A549 (cell line): ENCODE results near the gene YES1. TPM values are rescaled to one million over a fixed set of nuclear protein-coding genes. Genes with fewer than 3 reads are reported as not detected.

Source experiments
- ATAC-seq, 2 experiments: fragments of 200-7000 bp in 1 of 2; fragments of >200 bp in 1 of 2; cut with Nextera tagmentation in 1 of 2; cut with Tn5 transposase in 1 of 2; 3 replicates each; pipeline versions ENCODE4 v1.8.0 to v1.9.1; 2018 to 2020; ENCODE audit warnings: mild to moderate bottlenecking in 1 of 2, moderate library complexity in 1 of 2
- CTCF ChIA-PET: fragments of 300-600 bp; sonication (Branson Sonifier 250); formaldehyde crosslinking; extraction: SDS; loops from one replicate; lab custom pipeline; 2021; ENCODE audit warnings: antibody characterized with exemption, inconsistent platforms; lab: Yijun Ruan, JAX
- POLR2A ChIA-PET: fragments of 350-600 bp; formaldehyde crosslinking; extraction: SDS; loops from one replicate; lab custom pipeline; 2021; ENCODE audit warnings: antibody characterized with exemption, inconsistent platforms; lab: Yijun Ruan, JAX
- DNase-seq, 2 experiments: peaks; one replicate each; pipeline versions ENCODE4 v3.0.0 to v3.0.0-alpha.2; 2011 to 2016; ENCODE audit warnings: low read depth in 1 of 2, low spot score in 1 of 2
- FAIRE-seq: peaks from 2 replicates; lab custom pipeline; 2011; peaks lifted over from hg19 to GRCh38; lab: Jason Lieb, UNC
- H3K27ac ChIP-seq, 2 experiments: fragments of >200 bp; sonication (Bioruptor Twin); formaldehyde crosslinking; 3 replicates each; pipeline ENCODE4 v1.5.1; 2016 to 2017
- H3K4me1 ChIP-seq: fragments of >200 bp; sonication (Bioruptor Twin); formaldehyde crosslinking; 3 replicates; pipeline ENCODE4 v1.6.1; 2016
- H3K4me2 ChIP-seq: fragments of >200 bp; sonication (Bioruptor Twin); formaldehyde crosslinking; 3 replicates; pipeline ENCODE4 v1.6.1; 2016
- H3K4me3 ChIP-seq: fragments of >200 bp; sonication (Bioruptor Twin); formaldehyde crosslinking; 3 replicates; pipeline ENCODE4 v1.5.1; 2016
- H3K9me3 ChIP-seq: fragments of >200 bp; sonication (Bioruptor Twin); formaldehyde crosslinking; 3 replicates; pipeline ENCODE4 v1.6.1; 2016
- ATOH8 ChIP-seq: fragments of 250-450 bp; sonication (Bioruptor Pico); IDR thresholded peaks from 2 replicates; pipeline ENCODE4 v1.5.0; 2020; ENCODE audit warnings: low read depth, mild to moderate bottlenecking, moderate library complexity
- CBX8 ChIP-seq: fragments of 200-600 bp; sonication (generic); IDR thresholded peaks from 2 replicates; pipeline ENCODE4 v1.6.1; 2016
- E2F6 ChIP-seq: IDR thresholded peaks from 2 replicates; pipeline ENCODE4 v1.6.1; 2012; ENCODE audit warnings: low read depth, borderline replicate concordance
- EHF ChIP-seq: fragments of 250-450 bp; sonication (Bioruptor Pico); IDR thresholded peaks from 2 replicates; pipeline ENCODE4 v1.5.0; 2020; ENCODE audit warnings: mild to moderate bottlenecking
- EHMT2 ChIP-seq: fragments of 200-600 bp; sonication (generic); IDR thresholded peaks from 2 replicates; pipeline ENCODE4 v1.6.1; 2016; ENCODE audit warnings: antibody characterized with exemption, low read depth, mild to moderate bottlenecking, moderate library complexity
- ELK1 ChIP-seq: fragments of 150-350 bp; IDR thresholded peaks from 2 replicates; pipeline ENCODE4 v1.6.1; 2014; ENCODE audit warnings: low read depth, mild to moderate bottlenecking, low read length
- ESRRA ChIP-seq: fragments of 150-350 bp; IDR thresholded peaks from 2 replicates; pipeline ENCODE4 v1.6.1; 2014; ENCODE audit warnings: mild to moderate bottlenecking, low read length, borderline replicate concordance
- FOSL2 ChIP-seq, 2 experiments: fragments of 450-650 bp in 1 of 2; fragments of >200 bp in 1 of 2; sonication (Bioruptor Twin) in 1 of 2; formaldehyde crosslinking; IDR thresholded peaks; 2 replicates each; pipeline versions ENCODE4 v1.5.0 to v1.6.1; 2016 to 2020; ENCODE audit warnings: mild to moderate bottlenecking in 1 of 2, moderate library complexity in 1 of 2
- GATA3 ChIP-seq: IDR thresholded peaks from 2 replicates; pipeline ENCODE4 v1.6.1; 2012; ENCODE audit warnings: borderline replicate concordance
- HDAC2 ChIP-seq: fragments of 200-600 bp; sonication (generic); IDR thresholded peaks from 2 replicates; pipeline ENCODE4 v1.6.1; 2016
- HOXA7 ChIP-seq: fragments of 250-450 bp; sonication (Bioruptor Pico); IDR thresholded peaks from 2 replicates; pipeline ENCODE4 v1.5.0; 2020; ENCODE audit warnings: mild to moderate bottlenecking, moderate library complexity
- HOXB13 ChIP-seq: fragments of 250-450 bp; sonication (Bioruptor Pico); IDR thresholded peaks from 2 replicates; pipeline ENCODE4 v1.5.0; 2020; ENCODE audit warnings: low read depth, mild to moderate bottlenecking, moderate library complexity
- HOXB5 ChIP-seq: fragments of 250-450 bp; sonication (Bioruptor Pico); IDR thresholded peaks from 2 replicates; pipeline ENCODE4 v1.5.0; 2020; ENCODE audit warnings: mild to moderate bottlenecking, moderate library complexity
- JUN ChIP-seq, 2 experiments: fragments of >200 bp; sonication (Bioruptor Twin); formaldehyde crosslinking; IDR thresholded peaks; 2 replicates in 1 of 2; 3 replicates in 1 of 2; pipeline ENCODE4 v1.6.1; 2016 to 2017
- JUNB ChIP-seq: fragments of >200 bp; sonication (Bioruptor Twin); formaldehyde crosslinking; IDR thresholded peaks from 2 replicates; pipeline ENCODE4 v1.6.1; 2016
- MAFK ChIP-seq: fragments of 450-650 bp; IDR thresholded peaks from 2 replicates; pipeline ENCODE4 v1.6.1; 2014; ENCODE audit not compliant: partially characterized antibody
- MAX ChIP-seq: IDR thresholded peaks from 2 replicates; pipeline ENCODE4 v1.6.1; 2012
- NPAS2 ChIP-seq: fragments of 250-450 bp; sonication (Bioruptor Pico); IDR thresholded peaks from 2 replicates; pipeline ENCODE4 v1.8.0; 2022; ENCODE audit warnings: mild to moderate bottlenecking, moderate library complexity, borderline replicate concordance
- NR3C1 ChIP-seq: fragments of >200 bp; sonication (Bioruptor Twin); formaldehyde crosslinking; IDR thresholded peaks from 3 replicates; pipeline ENCODE4 v1.6.1; 2017
- PBX3 ChIP-seq: IDR thresholded peaks from 2 replicates; pipeline ENCODE4 v1.6.1; 2012
- POLR2A ChIP-seq: IDR thresholded peaks from 2 replicates; pipeline ENCODE4 v1.6.1; 2012; ENCODE audit warnings: mild to moderate bottlenecking, low read length
- RAD21 ChIP-seq, 2 experiments: fragments of >200 bp in 1 of 2; sonication (Bioruptor Twin) in 1 of 2; formaldehyde crosslinking in 1 of 2; IDR thresholded peaks in 1 of 2; conservative IDR thresholded peaks in 1 of 2; 2 replicates in 1 of 2; 3 replicates in 1 of 2; pipeline ENCODE4 v1.6.1; 2012 to 2018; ENCODE audit warnings: inconsistent platforms in 1 of 2
- RARB ChIP-seq: fragments of 250-450 bp; sonication (Bioruptor Pico); IDR thresholded peaks from 2 replicates; pipeline ENCODE4 v1.8.0; 2021; ENCODE audit warnings: mild to moderate bottlenecking, moderate library complexity
- RCOR1 ChIP-seq: fragments of 150-350 bp; IDR thresholded peaks from 2 replicates; pipeline ENCODE4 v1.6.1; 2014; ENCODE audit warnings: antibody characterized with exemption, low read length, low read depth
- RFX5 ChIP-seq: fragments of 450-650 bp; IDR thresholded peaks from 2 replicates; pipeline ENCODE4 v1.7.1; 2014; ENCODE audit warnings: antibody characterized with exemption, mild to moderate bottlenecking, moderate library complexity
- SMC3 ChIP-seq: fragments of >200 bp; sonication (Bioruptor Twin); formaldehyde crosslinking; IDR thresholded peaks from 3 replicates; pipeline ENCODE4 v1.6.1; 2018; ENCODE audit warnings: inconsistent platforms
- ZC3H11A ChIP-seq: fragments of 450-650 bp; IDR thresholded peaks from 2 replicates; pipeline ENCODE4 v1.6.1; 2014; ENCODE audit warnings: antibody characterized with exemption, mild to moderate bottlenecking
- ZFP36 ChIP-seq: fragments of 450-650 bp; IDR thresholded peaks from 2 replicates; pipeline ENCODE4 v1.6.1; 2014; ENCODE audit warnings: borderline replicate concordance; ENCODE audit not compliant: partially characterized antibody
- ZSCAN20 ChIP-seq: fragments of 250-450 bp; sonication (Bioruptor Pico); IDR thresholded peaks from 2 replicates; pipeline ENCODE4 v1.8.0; 2022; ENCODE audit warnings: mild to moderate bottlenecking, moderate library complexity
- WGBS: methylation state at CpG from one replicate; pipeline ENCODE4 v1.1.6; 2017; ENCODE audit errors: missing lambda C conversion rate; 5-methylcytosine and 5-hydroxymethylcytosine counted together
- polyA plus RNA-seq, 4 experiments: library from polyadenylated mRNA; depleted of rRNA in 3 of 4; stranded (reverse); fragments of >200 nt; fragmentation: RNase III in 1 of 4; extraction: RNeasy Plus Mini Kit Qiagen cat#74134 plus additional on column Dnase treatment in 1 of 4; gene quantifications; 2 replicates in 3 of 4; 3 replicates in 1 of 4; pipeline ENCODE4 v1.2.3, GENCODE V29; 2011 to 2017

The YES1 gene
- polyA plus RNA-seq, 2 of the 4 experiments (the other 2 are of a cell fraction), result 22.6 to 32.1 TPM

GRCh38 chr18:715626-716025, 96.4 kb downstream of the YES1 start:
- H3K27ac ChIP-seq, result no peak overlapping the region
- H3K4me2 ChIP-seq, result no peak overlapping the region
- DNase-seq (no peak), ATAC-seq (no peak), FAIRE-seq (no peak)
- no peaks in the 10 kb centered on the region for H3K9me3 ChIP-seq
- CTCF ChIA-PET, result interaction anchor here (1.3 to 2.0 kb wide), 2 partner anchors 117 to 124 kb away, joined by 6 to 9 read pairs; no protein-coding TSS in a partner anchor
- peaks cover 8% of the 10 kb centered on the region; the same call in 1 of the 3 replicates for H3K4me1 ChIP-seq
- no peak overlapping the region for H3K4me3 ChIP-seq
- 96% methylated on average over 1 of the region's 1 CpG for WGBS
- POLR2A ChIA-PET, result no interaction called here
- TF ChIP-seq EHF (CRISPR knock-in tag), result no peak
- no peak for TF ChIP-seq SMC3
- no peak for TF ChIP-seq FOSL2 (IDR thresholded peaks at IDR 0.05)
- no peak for TF ChIP-seq FOSL2 (CRISPR knock-in tag; IDR thresholded peaks at IDR 0.05)
- no peak for TF ChIP-seq NPAS2
- TF ChIP-seq ZC3H11A, result no peak
- TF ChIP-seq EHMT2, result no peak
- TF ChIP-seq RARB (CRISPR knock-in tag), result no peak
- no peak for TF ChIP-seq POLR2A
- TF ChIP-seq E2F6, result no peak
- no peak for TF ChIP-seq ESRRA
- no peak for TF ChIP-seq RFX5
- no peak for TF ChIP-seq ELK1
- no peak for TF ChIP-seq HOXA7
- no peak for TF ChIP-seq CBX8

GRCh38 chr18:713135-713490, 98.9 kb downstream of the YES1 start:
- Histone ChIP-seq H3K27ac (peak overlapping the region; percentile 92 to 93), H3K4me3 (peak overlapping the region; percentile 80), H3K9me3 (no peaks in the 10 kb centered on the region), H3K4me2 (peak overlapping the region; percentile 88), H3K4me1 (peaks cover 8% of the 10 kb centered on the region; the same call in 1 of the 3 replicates)
- FAIRE-seq, result no peak
- ChIA-PET CTCF (interaction anchor here (0.6 to 2.2 kb wide), 11 partner anchors 10 to 126 kb away, joined by 3 to 9 read pairs (median 5); partner anchors contain the start of gene TYMS), POLR2A (interaction anchor here (0.5 to 1.3 kb wide), 10 partner anchors 10 to 555 kb away, joined by 3 to 11 read pairs (median 4); partner anchors contain the start of genes USP14 and YES1)
- TF ChIP-seq RFX5 (no peak), RAD21 (conservative IDR thresholded peaks at IDR 0.05 in 1 of 2, IDR thresholded peaks at IDR 0.05 in 1 of 2) (no peak), PBX3 (no peak)
- 85% methylated on average over 4 of the region's 23 CpGs for WGBS
- DNase-seq, result no peak
- no peak for ATAC-seq

- Histone ChIP-seq H3K4me1 (peaks cover 8% of the 10 kb centered on the region; the same call in 1 of the 3 replicates), H3K9me3 (no peaks in the 10 kb centered on the region), H3K27ac (peak within 1 kb of the TSS; percentile 92 to 93), H3K4me3 (peak within 1 kb of the TSS; percentile 80), H3K4me2 (peak within 1 kb of the TSS; percentile 99)
- no CpG with 5 or more reads among the region's 91 CpGs for WGBS
- DNase-seq, result peak; percentile 74 to 92
- peak; percentile 98 for ATAC-seq
- CTCF ChIA-PET, result interaction anchor here (0.6 to 2.2 kb wide), 13 partner anchors 10 to 126 kb away, joined by 3 to 9 read pairs (median 4); partner anchors contain the start of gene TYMS
- FAIRE-seq, result no peak
- POLR2A ChIA-PET, result interaction anchor here (0.5 to 1.3 kb wide), 10 partner anchors 10 to 555 kb away, joined by 3 to 11 read pairs (median 4); partner anchors contain the start of genes USP14 and YES1
- TF ChIP-seq PBX3 (no peak), MAX (peak; percentile 71), POLR2A (peak; percentile 44), ZSCAN20 (CRISPR knock-in tag) (no peak), ZFP36 (no peak), HDAC2 (no peak), JUNB (no peak), HOXB13 (CRISPR knock-in tag) (no peak), RFX5 (no peak), NPAS2 (no peak), JUN (IDR thresholded peaks at IDR 0.05) (peak; percentile 20 to 51; a peak in 3 of 5 replicates), FOSL2 (IDR thresholded peaks at IDR 0.05) (no peak), FOSL2 (CRISPR knock-in tag; IDR thresholded peaks at IDR 0.05) (no peak), RARB (CRISPR knock-in tag) (no peak), HOXA7 (no peak), ATOH8 (CRISPR knock-in tag) (no peak), NR3C1 (no peak), MAFK (no peak), HOXB5 (no peak), GATA3 (no peak), RCOR1 (no peak)
Measured at GRCh38 chr18:712401-713134, 99.5 kb downstream of the YES1 start, which contains the start of gene ENOSF1. Gene ENOSF1, minus strand, starts transcription at chr18:712630. Its CDS starts 43 bp downstream, at chr18:712587.
